ENCODE measurements around the gene ATL3.
A peak's percentile ranks its signal among the peaks of the same experiment; 100 is the strongest.
"Not testable (repeated sequence)": the region's sequence is repeated elsewhere in the genome, so short reads cannot be mapped to it uniquely, and the experiment has no call there.

The ATL3 gene

DNA sequence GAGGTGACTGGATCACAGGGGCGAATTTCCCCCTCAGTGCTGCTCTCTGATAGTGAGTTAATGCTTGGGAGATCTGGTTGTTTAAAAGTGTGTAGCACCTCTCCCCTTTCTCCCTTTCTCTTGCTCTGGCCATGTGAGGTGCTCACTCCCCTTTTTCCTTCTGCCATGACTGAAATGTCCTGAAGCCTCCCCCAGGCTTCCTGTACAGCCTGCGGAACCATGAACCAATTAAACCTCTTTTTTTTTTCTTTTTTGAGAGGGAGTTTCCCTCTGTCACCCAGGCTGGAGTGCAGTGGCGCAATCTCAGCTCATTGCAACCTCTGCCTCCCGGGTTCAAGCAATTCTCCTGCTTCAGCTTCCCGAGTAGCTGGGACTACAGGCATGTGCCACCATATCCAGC is 53.5 kb downstream of the ATL3 start:
- not testable (repeated sequence) for DNase-seq

DNA sequence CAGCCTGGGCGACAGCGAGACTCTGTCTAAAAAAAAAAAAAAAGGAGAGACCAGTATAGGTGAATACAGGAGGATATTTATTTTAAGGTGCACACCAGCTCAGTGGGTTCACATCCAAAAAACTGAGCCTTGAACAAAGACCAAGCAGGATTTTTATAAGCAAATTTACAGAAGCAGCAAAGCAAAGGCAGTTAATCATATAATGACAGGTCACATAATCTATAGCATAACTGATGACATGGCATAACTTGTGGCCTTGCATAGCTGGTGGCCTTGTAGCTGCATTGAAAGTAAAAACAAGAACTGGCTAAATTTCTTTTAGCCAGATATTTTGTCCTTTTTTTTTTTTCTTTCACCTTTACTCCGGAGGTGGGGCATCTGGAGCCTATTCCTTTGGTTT is 54.2 kb downstream of the ATL3 start:
- DNase-seq, result no peak

DNA sequence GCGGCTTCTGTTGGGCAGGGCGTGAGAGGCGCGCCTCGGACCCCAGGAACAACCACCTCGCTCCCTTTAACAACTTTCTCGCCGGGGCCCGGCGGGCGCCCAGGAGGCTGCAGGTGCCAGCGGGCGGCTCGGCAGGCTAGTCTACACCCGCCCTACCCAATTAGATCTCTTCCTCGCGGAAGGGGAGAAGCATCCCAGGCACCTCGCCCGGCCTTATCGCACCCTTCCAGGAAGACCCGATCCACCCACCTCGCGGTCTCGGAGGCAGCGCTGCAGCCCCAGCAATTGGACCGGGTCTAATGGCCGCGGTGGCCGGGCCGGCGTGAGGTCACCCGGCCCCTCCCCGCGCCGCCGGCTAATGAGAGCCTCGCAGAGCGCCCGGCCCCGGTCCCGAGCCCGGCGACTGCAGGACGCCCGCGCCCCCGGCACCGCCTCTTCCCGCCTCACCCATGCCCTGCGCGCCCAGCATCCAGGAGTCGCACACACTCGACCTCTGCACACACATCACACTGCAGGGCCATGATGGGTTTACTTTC is 57.0 kb downstream of the ATL3 start, which contains the start of gene PLAAT3:
PLAAT3 (minus strand) TSS at position 298 of the 536 bp plus-strand sequence. CDS start 419 bp downstream, outside the sequence.
- DNase-seq, result peak; percentile 38

DNA sequence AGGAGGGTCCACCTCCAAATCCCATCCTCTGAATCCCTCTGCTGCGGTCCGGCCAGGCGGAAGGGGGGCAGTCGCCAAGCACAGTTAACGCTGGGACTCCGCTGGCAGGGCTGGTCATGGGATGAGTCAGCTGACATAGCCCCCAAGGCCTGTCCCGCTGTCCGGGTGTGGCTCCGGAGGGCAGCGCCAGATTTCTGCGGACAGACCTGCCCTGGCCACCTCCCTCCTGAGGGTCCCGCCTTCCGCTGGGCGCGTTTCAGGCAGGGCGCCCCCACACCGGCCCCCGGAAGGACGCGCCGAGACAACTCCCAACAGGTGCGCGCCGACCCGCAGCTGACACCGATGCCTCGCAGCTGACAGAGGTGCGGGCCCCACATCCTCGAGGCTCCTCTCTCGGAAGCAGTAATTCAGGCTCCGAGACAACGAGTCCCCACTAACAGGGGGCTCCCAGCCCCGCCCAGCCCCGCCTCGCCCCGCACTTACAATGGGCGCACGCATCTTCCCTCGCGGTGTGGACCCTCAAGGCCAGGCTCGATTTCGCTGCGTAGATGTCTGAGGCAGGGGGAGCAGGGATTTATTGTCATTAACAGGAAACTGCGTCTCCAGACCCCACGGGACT is 57.5 kb downstream of the ATL3 start:
- DNase-seq, result peak; percentile 47

DNA sequence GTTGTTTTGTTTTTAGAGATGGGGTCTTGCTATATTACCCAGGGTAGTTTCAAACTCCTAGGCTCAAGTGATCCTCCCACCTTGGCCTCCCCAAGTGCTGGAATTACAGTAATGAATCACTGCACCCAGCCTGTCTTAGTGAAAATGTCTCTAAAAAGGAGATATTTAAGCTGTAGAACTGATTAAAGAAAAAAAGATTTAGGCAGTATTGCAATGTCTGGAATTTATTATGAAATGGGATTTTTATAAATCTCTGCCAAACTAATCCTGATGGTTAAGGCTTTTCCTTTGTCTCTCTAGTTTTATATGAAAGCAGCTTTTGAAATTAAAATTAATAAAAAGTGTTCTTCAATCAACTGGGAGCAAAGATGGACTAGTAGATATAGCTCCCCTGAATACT is 59.0 kb downstream of the ATL3 start:
- DNase-seq, result no peak

DNA sequence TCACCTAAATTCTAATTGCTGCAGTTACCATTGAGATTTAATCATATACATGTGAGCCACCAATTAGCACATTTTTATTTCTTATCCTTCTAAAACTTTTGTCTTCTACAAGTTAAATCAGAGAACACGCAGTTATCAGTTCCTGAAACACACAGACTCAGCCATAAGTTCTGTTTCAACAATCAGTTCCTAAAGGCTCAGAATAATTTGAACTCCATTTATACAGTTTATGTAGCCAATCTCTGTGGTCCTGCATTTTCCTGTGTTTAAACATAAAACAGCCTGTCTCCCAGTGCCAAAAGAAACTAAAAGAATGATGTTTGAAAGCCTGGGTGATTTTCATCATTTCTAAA is 59.8 kb downstream of the ATL3 start:
- DNase-seq, result no peak

DNA sequence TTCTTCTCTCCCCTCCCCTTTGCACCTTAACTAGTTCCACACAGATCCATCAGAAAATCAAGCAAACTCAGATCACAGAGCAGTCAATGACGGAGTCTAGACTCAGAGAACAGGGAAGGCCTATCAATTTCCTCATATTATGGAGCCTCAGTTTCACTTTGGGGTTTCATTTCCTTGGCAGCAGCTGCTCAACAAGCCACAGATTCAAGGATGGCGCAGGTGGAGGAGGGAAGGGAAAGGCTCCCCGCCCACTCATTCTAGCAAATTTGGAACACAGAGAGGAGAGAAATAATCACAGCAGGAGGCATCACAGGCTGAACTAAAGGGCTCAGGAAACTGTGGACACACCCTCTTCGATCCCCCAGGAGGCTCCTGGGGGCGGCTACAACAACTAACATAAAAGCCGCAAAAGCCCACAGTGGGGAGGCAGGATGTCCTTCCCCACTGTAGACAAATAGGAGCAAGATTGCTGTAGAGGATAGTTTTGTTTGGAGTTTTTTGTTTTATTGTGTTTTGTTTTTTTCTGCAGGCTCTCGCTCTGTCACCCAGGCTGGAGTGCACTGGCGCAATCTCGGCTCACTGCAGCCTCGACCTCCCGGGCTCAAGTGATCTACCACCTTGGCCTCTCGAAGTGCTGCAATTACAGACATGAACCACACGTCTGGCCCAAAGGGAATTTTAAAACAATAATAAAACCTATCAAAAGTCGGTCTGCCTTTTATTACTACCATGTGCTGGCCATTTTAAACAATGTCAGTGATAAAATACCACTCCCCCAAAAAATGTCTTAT is 60.4 kb downstream of the ATL3 start:
- DNase-seq, result no peak

DNA sequence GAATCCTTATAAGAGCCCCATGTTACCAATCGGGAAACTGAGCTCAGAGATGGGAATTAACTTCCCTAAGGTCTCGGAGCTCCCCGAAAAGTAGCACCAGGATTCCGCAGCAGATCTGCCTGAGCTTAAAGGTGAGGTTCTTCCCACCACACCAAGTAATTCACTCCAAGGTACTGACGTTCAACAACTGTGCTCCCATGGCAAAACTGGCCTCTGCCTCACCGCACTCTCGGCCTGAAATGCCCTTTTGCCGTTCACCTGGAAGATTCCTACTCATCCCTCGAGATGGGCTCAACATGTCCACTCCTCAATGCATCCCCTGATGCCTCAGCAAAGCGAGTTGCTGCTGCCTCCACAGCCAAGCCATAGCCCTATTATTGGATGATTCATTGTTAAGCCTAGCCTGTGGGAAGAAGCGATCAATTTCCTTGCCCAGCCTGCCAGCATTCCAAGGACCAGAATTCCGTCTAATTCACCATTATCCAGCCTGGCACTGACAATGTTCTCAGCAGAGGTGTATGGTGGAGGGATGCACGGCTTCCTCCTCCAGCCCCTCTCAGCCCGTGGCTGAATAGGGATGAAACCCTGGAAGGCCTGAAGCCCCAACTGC is 61.1 kb downstream of the ATL3 start:
- DNase-seq, result no peak

DNA sequence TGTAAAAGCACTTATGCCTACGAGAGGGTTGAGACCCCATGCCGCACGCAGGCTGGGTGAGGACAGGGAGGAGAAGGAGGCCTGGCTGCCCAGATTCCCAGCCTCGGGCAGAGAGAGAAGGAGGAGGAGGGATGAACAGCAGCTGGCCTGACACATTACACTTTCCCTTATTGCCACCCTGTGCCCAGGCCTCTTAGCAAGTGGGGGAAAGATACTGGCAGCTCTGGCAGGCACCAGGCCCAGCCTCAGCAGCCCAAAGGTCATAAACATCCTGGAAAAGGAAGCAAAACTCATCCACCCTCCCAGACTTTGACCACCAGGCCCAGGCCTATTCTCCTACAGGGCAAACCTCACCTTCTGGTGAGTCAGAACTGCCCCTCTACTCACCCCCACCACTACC is 61.6 kb downstream of the ATL3 start:
- no peak for DNase-seq

DNA sequence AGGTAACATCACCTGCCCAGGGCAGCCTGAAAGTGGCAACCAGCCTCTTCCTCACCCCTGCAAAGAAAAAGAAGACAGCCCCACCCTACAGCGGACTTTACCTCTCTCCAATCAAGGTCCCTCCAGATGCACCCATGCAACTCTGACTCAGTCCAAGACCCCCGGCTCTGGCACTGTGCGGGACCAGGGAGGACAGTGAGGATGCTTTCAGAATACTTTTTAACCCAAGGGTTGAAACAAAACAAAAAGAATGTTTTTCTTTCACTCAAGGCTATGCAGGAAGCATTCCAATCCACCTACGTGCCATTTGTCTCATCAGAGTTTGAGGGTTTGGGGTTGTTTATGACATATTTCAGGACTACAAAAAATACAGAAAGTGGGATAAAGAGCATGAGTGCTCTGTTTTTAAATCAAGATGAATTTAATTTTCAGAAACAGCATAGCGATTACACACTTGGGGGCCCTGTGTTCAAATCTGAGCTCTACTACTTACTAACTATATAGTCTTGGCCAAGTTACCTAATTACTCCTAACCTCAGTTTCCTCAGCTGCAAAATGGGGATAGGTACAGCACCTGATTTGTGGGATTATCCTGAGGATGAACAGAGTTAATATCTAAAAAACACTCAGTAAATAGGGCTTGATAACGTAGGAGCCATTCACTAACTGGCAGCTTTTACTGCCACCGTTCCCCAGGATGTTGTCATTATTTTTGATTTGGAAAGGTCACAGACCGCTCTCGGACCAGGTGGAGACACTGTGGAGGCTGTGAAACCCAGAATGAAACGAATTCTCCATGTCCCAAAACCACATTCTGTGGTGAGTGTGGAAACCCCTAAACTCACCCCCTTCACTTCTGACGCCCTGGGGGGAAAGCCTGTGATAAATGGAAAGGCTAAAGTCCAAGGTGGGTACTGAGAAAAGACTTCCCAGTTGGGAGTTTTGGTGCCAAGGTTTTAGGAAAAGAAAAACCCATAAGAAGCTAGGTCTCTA is 62.5 kb downstream of the ATL3 start:
- DNase-seq, result no peak

DNA sequence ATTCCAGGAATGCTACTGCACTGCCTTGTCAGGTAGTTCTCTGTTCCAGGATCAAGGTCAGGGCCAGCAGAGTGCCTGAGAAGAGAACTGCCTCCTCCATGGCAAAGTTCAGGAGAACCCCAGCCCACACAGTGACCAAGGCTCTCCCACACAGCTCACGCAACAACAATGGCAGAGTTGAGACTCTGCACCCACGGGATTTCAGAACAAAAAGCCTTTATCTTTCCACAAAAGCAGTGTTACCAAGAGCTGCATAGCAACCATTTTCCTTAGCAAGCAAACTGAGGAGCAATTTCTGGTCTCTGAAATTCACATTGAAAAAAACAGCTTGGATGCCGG is 68.0 kb downstream of the ATL3 start:
- DNase-seq, result no peak

DNA sequence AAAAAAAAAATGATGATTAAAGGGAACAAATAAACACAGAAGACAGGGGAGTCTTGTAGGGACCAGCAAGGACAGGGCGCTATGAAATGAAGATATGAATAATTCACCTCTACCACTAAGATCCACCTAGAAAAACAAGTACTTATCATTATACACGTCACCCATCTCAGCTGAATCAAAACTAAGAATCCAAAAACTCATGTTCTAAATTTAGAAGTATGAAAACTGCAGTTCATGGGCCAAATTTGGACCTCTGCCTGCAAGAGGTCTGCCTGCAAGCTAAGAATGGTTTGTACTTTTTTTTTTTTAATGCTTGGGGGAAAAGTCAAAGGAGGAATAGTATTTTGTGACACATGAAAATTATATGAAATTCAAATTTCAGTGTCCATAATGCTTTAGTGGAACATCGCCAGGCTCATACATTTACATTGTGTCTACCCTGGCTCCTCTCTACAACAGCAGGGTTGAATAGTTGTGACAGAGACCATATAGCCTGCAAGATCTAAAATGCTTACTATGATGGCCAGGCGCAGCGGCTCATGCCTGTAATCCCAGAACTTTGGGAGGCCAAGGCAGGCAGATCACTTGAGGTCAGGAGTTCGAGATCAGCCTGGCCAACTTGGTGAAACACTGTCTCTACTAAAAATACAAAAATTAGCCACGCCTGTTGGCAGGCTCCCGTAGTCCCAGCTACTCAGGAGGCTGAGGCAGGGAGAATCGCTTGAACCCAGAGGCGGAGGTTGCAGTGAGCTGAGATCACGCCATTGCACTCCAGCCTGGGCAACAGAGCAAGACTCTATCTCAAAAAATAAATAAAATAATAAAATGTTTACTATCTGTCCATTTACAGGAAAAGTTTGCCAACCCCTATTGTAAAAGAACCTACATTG is 68.6 kb downstream of the ATL3 start:
- not testable (repeated sequence) for DNase-seq

DNA sequence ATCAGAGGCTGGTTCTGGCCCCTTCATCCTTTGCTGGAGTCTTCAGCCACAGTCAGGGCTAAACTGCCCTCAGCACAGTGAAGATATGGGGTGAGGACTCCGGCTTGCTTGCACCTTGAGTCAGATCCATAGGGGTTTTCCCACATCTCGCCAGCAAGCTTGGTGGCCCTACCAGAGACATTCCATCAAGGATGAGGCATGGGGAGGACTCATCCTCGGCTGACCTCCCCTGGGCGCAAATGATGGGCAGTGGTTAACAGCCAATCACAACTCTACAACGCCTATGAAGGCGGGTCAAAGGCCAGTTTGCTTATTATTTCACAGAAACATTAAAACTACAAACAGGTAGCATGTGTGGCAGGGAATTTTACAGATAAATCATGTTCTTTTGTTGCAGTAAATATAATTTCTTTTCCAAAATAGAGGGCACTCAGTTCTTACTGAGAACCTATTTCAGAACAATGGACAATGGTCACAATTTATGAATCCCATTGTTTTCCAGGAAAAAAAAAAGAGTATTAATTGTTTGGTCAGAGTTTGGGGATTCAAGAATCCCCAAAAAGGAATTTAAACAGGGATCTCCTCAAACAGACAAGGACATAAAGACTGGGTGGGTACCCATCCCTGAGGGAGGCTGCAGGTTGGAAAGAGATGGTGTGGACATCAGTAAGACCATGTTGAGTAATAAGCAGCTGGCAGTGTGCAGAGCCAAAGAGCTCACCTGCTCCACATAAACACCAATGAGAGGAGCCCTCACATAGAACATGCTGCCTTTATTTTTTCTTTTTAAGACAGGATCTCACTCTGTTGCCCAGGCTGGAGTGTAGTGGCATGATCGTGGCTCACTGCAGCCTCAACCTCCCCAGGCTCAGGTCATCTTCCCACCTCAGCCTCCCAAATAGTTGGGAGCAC is 71.7 kb downstream of the ATL3 start:
- no peak for DNase-seq

DNA sequence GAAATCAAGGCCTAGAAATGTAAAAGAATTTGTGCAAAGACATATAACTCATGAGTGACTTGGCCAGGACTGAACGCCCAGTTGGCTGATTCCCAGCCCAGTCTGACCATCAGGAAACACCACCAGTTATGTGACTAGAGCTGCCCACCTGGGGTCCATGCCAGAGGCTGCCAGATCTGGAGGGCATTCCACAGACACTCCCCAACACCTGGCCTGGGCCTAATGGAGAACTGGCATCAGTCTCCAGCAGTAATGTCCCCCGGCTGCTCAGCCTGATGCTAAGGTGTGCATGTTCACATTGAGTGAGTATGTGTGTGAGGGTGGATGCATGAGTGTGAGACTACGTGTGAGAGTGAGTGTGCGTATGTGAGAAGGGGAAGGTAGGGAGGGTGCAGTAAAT is 72.6 kb downstream of the ATL3 start:
- DNase-seq, result no peak

DNA sequence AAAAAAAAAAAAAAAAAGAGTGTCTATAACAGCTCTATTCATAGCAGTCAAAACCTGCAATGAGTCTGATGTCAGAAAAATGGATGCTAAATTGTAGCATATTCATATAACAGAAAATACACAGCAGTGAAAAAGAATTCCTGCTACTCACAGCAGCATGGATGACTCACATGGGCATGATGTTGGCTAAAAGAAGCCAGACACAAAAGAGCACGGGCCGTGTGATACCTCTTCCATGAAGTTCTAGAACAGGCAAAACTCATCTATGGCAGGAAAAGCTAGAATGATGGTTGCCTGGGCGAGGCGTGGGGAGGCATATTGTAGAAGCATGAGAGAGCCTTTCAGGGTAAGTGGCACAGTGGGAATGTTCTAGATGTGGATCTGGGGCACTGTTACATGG is 75.9 kb downstream of the ATL3 start:
- no peak for DNase-seq

DNA sequence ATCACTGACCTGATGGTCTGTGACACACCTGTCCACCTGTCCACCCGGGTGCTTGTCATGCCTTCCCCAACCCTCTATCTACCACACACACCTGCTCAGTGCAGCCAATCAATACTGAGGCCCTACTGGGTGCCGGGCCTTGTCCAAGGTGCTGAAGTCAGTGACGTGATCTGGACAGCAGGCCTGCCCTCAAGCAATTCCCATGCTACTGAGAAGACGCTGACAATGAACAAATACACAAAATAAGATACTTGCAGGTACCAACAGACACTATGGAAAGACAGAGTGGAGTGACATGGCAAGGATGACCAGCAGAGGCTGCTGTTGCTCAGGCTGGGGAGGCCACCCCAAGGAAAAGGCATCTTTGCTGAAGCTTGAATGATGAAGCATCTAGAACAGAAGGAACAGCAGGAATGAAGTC is 78.2 kb downstream of the ATL3 start:
- peak; percentile 16 for DNase-seq

DNA sequence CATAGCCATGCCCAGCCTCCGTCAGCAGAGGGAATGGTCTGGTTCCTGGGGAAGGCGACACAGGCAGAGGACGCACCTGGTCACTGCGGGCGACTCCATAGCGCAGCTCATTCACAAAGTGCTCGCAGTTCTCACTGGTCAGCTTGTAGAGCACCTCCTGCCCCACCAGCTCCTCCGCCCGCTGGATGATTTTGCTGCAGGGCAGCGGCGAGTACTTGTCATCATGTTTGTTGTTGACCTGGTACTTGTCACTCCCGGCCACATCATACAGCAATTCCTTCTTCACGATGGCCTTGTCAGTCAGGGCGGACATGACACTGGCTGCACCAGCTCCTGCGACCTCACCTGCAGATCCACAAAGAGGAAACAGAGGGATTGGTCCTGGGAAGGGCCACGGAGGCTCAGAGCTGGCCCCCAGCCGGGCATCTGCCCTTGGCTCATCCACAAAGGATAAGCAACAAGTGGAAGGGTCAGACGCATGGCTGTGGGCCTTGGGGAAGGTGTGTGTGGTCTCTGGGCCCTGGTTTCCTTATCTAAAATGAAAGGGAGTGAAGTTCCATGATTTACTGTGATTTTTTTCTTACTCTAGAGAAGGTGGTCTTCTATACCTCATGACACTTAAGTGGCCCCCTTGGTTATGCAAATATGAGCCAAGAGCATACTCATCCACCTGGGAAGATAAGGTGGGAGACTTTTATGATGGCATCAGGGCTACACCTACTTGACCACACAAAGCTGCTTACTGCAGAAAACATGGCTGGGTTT is 81.0 kb downstream of the ATL3 start:
- no peak for DNase-seq

DNA sequence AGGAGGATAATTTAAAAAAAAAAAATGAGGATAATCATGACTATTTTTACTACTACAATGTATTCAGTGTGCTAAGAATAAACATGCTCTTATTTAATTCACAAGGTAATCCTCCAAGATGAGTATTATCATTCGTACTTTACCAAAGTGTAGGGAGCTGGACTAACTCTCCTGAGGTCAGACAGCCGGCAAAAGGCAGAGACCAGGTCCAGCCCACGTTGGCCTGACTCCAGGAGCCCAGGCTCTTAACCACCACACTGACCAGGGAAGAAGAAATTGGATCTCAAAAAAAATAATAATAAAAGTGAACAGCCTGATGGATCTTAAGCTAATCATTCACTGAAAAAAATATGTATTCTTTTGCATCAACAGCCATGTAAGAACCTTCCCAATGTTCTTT is 82.2 kb downstream of the ATL3 start:
- DNase-seq, result no peak

DNA sequence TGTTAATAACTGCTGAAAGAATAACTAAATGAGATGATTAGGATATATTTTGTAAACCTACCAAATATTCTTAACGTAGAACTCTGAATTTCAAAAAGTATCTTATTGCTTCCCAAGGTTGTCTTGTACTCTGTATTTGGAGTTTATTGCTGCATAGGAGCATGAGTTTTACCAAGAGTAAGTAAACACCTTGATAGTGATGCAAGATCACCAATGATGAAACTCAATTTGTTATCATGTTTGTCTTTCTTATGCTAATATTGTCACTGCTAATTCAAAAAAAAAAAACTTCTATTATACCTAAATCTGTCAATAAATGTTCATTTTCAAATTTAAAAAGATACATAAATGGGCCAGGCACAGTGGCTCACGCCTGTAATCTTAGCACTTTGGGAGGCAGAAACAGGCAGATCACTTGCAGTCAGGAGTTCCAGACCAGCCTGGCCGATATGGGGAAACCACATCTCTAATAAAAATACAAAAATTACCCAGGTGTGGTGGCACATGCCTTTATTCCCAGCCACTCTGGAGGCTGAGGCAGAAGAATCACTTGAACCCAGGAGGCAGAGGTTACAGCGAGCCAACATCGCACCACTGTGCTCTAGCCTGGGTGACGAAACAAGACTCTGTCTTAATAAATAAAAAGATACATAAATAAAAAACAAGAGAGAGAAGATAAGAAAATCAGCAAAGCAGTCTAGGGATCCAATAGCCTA is 84.6 kb downstream of the ATL3 start:
- DNase-seq, result no peak
